GM20000 (cell line): ENCODE data around the gene EPO.

Experiments
- DNase-seq: peaks from one replicate; pipeline ENCODE4 v3.0.0; 2012; ENCODE audit warnings: low spot score
- CTCF ChIP-seq: IDR thresholded peaks from 2 replicates; pipeline ENCODE4 v1.5.1; 2012; ENCODE audit warnings: mild to moderate bottlenecking, control low read depth; ENCODE audit errors: extremely low read depth, missing control alignments

The EPO gene

DNA sequence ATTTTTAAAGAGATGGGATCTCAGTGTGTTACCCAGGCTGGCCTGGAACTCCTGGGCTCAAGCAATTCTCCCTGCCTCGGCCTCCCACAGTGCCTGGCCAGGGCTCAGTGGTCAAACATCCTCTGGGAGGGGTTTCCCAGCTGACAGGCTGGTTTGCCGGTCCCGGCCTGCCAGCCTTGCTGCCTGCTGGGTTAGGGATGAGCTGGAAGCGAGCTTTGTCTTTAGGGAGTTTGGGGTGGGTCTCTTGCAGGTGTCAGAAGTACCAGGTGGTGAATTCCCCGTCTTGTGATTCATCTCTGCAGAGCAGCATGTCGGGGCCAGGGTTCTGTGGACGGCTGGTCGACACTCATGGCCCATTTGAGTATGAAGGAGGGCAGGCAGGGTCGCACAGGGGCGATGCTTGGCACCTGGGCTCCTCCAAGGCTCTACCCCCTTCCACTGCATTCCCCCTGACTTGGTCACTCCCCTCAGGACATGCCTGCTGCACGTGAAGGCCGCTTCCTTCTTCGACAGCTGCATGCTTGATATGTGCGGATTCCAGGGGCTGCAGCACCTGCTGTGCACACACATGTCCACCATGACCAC lies 43.4 kb downstream of the EPO start:
- DNase-seq, result no peak
- TF ChIP-seq CTCF, result no peak

- no peak for TF ChIP-seq CTCF
- no peak for DNase-seq
These were observed 44.6 kb downstream of the EPO start for GRCh38 chr7:100764841-100765240.

GRCh38 chr7:100765250-100765649 lies 45.0 kb downstream of the EPO start:
- DNase-seq, result no peak
- TF ChIP-seq CTCF, result no peak

DNA sequence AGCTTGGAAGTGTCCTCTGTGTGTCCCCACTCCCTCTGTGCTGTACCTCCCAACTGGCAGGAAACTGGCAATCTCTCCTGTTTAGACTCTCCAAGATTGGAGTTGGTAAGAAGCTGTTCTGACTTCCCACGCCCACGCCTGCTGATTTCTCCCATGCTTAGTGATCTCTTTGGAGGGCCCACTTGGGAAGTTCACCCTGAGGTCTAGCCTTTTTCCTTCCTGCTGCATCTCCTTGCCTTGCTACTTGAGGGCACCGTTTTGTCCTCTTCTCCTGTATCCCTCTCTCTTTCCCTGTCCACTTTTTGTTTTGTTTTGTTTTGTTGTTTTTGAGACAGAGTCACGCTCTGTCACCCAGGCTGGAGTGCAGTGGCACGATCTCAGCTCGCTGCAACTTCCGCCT lies 48.5 kb downstream of the EPO start:
- no peak for TF ChIP-seq CTCF
- no peak for DNase-seq
